Skin epidermis (tissue), 12 donors: ENCODE data around the gene METTL26.

Experiments
- H3K27ac ChIP-seq, 21 experiments: fragments of 200-600 bp; sonication (generic) in 11 of 21; one replicate each; pipeline ENCODE4 v1.5.0; 2020; ENCODE audit warnings: mild to moderate bottlenecking in 3 of 21, inconsistent platforms in 2 of 21, moderate library complexity in 2 of 21
- H3K4me3 ChIP-seq, 7 experiments: fragments of 200-600 bp; sonication (generic) in 2 of 7; one replicate each; pipeline ENCODE4 v1.5.0; 2020; ENCODE audit warnings: inconsistent platforms in 2 of 7, mild to moderate bottlenecking in 2 of 7, moderate library complexity in 1 of 7

The METTL26 gene

GRCh38 chr16:590188-590814, 45.8 kb downstream of the METTL26 start:
- Histone ChIP-seq H3K4me3 (peak overlapping the region; percentile 52 to 95 (median 79)), H3K27ac (peak overlapping the region; percentile 20 to 94 (median 86))

DNA sequence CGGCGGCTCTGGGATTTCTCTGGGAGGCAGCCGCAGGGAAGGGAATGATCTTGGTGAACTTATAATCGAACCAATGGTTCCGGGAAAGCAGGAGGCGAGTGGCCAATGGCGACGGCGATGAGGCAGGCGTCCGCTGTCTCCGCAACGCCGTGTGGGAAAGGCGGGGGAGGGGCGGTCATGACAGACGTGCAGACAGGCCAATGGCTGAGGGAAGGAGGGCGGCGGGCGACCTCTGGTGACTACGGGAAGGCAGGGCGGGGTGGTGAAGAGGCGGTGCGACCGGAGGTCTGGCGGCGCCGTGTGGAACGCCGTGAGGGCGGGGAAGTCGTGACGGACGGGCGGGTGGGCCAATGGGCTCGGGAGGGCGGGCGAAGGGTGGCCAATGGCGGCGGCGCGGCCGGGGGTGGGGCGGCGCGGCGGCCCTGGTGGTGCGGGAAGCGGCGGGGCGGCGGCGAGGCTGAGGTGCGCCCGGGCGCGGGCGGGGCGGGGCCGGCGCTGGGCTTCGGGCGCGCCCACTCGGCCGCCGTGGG, 46.4 kb downstream of the METTL26 start, which contains the start of gene RAB40C:
Gene RAB40C (plus strand): TSS at position 409 of the 530 bp plus-strand sequence. CDS start 226 bp downstream, outside the sequence.
- peak within 1 kb of the TSS; percentile 64 to 98 (median 89) for H3K4me3 ChIP-seq
- peak within 1 kb of the TSS; percentile 60 to 98 (median 96) for H3K27ac ChIP-seq

GRCh38 chr16:588889-589657, 47.0 kb downstream of the METTL26 start:
- peak overlapping the region; percentile 60 to 98 (median 96) for H3K27ac ChIP-seq
- H3K4me3 ChIP-seq, result peak overlapping the region; percentile 48 to 98 (median 88)

- H3K27ac ChIP-seq, result peak overlapping the region; percentile 60 to 98 (median 96)
Observed at GRCh38 chr16:588639-588888, 47.5 kb downstream of the METTL26 start.

DNA sequence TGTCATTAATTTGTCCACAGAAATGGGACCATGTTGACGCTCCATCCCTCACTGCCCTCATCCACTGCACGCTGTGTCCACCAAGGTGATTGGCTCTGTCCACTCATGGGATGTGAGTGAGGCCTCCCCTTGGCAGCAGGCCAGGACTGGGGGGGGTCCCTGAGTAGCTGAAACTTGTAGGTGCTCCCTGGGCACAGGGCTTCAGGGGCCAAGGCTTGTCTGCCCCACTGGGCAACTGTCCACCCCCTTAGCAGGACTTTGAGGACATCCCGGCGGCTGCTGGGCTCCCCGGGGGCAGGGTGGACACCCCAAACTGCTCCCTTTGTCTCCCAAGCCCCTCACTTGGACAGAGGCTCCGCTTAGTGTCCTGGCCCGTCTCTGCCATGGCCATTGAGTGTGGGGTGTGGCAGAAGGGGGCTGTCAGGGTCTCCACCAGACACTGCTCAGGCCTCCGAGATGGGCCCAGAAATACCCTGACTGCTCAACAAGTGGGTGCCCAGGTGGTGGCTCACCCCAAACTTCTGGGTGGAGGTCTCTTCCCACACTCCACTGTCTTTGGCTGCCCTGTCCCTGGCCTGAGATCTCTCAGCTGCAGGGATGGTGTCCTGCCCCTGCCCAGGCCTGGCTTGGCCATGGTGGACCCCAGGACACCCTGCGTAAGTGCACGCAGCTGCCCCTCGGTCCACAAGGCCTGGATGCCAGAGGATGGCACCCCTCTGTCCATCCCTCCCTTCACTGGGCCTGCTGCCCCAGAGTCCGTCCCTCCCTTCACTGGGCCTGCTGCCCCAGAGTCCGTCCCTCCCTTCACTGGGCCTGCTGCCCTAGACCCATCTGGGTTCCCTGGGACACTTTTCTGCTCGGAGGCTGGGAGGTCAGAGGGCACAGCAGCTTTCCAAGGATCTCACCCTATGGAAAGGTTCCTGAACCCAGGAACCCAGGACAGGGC, 49.2 kb downstream of the METTL26 start:
- Histone ChIP-seq H3K4me3 (no peak overlapping the region), H3K27ac (peak overlapping the region in 1 of 21 experiments; percentile 94)

More at GRCh38 chr16:588639-588888, 47.5 kb downstream of the METTL26 start:
- H3K4me3 ChIP-seq, result peak overlapping the region; percentile 48 to 98 (median 88)

DNA sequence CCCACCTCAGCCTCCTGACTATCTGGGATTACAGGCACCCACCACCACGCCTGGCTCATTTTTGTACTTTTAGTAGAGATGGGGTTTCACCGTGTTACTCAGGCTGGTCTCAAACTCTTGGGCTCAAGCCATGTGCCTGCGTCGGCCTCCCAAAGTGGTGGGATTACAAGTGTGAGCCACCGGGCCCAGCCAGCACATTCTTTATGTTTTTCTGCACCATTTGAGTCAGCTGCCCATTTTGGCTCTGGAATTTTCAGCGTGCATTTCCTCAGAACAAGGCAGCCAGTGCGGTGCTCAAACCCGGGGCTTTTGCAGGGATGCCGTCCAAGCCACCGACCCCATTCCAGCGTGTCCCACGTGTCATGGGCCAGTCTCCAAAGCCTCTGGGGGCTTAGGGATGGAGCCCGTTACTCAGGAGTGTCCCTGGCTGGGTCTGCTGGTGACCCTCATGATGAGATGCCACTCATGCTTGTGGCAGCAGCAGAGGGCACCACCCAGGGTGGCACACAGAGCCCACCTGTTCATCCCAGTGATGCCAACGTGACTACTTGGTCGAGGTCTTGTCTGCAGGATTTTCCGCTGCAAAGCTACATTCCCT, 50.0 kb downstream of the METTL26 start:
- Histone ChIP-seq H3K27ac (no peak overlapping the region), H3K4me3 (no peak overlapping the region)

DNA sequence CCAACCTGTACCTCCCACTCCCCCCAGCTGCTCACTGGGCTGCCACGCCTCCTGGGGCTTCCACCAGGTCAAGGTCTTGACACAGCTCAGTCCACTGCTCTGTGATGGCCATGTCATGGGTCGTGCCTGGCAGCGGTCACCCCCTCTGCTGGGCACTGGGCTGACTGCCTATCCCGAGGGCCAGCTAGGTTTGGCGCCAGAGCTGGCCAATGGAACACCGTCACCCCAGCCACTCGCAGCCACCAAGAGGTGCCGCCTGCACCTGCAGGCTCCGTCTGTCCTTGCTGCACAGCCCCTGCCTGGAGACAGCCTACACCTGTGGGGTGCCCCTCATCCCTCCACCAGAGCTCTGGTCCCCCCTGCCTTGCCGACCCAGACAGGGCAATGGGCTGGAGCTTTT, 50.8 kb downstream of the METTL26 start:
- H3K27ac ChIP-seq, result no peak overlapping the region

More for the DNA sequence above, 50.8 kb downstream of the METTL26 start:
- H3K4me3 ChIP-seq, result no peak overlapping the region
